ENCODE measurements around the gene HECTD4. TPM values are rescaled to one million over a fixed set of nuclear protein-coding genes. Genes with fewer than 3 reads are reported as not detected.
"Not testable (repeated sequence)": the region's sequence is repeated elsewhere in the genome, so short reads cannot be mapped to it uniquely, and the experiment has no call there.

Gene HECTD4, protein sequence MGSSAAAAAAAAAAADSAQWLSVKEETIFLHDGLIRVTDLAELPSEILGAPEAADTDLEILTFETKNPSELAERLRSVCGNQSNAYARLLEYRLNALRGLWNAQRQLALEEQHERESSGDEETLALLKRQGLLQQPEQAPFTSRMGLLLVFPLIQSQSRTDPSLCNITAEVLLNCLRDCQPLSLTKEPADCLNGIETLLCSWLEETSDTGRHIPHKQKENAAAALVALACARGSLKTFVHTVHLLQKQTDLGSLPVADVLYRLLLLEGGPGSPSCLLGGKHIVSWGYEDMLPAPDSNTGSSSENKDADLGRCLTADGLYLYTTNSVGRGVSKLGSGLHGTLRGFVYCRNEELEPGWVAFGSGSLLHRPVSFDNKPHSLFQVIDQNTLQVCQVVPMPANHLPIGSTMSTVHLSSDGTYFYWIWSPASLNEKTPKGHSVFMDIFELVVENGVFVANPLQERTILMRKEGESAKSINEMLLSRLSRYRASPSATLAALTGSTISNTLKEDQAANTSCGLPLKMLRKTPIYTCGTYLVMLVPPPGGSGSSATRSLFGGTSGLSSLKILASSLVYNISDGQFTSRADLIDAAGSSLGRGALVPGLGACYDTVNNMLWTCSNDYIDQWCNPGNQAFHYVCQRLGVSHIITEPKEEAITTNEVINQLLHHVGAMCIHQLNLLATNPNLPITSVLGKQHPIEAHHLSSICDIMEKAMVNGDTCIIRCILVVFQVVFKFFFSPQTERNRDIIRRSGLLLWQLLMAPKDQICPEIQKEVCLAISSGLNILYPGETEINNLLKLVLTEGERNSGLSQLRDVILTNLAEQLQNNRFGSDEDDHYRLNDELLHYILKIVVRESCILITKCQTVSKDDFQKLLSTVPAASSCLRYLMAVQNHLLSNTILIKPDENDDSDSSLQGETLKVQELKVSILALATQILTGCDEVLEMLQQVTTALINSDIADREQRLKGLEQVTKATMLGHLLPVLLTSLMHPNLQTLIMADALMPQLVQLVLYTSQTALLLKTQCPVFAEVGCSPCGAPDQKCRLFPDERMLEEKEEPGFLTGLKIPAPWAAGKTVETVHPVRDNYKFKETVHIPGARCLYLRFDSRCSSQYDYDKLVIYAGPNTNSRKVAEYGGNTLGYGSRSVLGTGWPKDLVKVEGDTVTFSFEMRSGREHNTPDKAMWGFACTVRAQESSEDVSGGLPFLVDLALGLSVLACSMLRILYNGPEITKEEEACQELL (N-terminal part only)
- total RNA-seq: 12.2 and 20.8 TPM in 2 replicates

DNA sequence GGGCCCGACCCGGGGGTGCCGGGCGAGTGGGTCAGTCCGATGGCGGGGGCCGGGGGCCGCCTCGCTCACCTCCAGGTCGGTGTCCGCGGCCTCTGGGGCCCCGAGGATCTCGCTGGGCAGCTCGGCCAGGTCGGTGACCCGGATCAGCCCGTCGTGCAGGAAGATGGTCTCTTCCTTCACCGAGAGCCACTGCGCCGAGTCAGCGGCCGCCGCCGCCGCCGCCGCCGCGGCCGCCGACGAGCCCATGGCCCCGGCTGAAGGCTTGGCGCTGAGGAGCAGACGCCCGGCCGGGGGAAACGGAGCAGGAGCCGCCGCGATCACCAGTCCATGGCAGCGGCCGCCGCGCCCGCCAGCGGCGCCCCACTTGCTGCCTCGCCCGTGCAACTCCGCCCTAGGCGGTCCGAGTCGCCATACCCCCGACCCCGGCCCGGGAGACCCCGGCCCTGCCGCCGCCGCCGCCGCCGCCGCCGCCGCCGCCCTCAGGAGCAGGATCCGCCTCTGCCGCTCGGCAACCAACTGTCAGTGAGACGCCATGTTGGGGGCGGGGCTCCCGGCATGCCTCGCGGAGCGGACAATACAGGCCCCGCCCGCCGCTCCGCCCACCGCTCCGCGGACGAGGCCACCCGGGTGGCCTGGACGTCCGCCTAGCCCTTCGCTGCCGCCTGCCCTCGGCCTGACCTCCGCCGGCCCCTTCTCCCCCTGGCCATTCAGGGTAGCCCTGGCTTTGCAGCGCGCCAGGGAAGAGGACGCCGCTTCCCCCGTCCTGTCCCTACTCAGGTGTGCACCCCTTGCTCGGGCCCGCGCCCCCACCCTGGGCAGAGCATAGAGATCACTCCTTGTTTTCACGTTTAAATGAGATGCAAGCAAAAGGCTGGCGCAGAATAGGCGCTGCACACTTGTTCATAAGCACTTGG, at the start of gene HECTD4:
HECTD4 (minus strand) TSS at position 549 of the 914 bp plus-strand sequence; CDS start at position 246, 303 bp downstream.
- DNase-seq (ENCODE audit: low read depth, low spot score): peak; percentile 37

DNA sequence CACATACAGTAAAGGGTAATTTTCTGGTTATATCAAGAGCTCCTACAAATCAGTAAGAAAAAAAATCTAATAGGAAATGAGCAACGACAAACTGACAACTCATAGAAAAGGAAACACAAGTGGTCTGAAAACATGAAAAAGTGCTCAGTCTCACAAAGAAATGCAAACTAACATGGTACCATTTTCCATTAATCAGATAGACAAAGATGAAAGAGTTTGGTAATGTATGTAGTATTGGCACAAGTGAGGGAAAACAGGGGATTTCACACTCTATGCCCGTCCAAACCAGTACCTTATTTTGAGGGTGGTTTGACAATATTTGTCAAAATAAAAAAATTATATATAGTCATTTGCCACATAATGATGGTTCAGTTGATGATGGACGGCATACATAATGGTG, 49.7 kb upstream of the HECTD4 start:
- no peak for DNase-seq (ENCODE audit: low read depth, low spot score)

DNA sequence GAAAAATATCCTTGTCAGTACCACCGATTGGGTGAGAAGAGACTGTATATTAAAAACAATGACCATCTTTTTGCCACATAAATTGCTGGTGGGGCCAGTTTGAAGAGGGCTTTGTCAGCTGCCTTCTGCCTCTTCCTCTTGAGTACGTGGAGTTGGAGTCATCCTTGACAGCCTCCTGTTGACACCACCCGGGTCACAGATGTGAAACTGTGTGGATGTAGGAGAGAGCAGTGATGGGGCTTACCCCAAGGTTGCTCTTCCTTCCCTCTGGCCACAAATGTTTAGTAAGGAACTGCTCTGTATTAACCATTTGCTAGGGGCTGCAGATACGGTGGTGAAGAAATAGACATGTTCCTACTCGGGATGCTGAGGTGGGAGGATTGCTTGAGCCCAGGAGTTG, 48.7 kb upstream of the HECTD4 start:
- no peak for DNase-seq (ENCODE audit: low read depth, low spot score)

DNA sequence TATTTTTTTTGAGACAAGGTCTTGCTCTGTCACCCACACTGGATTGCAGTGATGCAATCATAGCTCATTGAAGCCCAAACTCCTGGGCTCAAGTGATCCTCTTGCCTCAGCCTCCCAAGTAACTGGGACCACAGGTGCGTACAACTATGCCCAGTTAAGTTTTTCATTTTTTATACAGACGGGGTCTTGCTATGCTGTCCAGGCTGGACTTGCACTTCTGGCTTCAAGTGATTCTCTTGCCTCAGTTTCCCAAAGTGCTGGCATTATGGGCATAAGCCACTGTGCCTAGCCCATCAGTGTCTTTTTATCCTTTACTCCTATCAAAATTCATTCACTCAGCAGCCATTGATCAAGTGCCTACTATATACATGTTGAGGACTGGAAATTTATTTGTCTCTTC, 45.5 kb upstream of the HECTD4 start:
- no peak for DNase-seq (ENCODE audit: low read depth, low spot score)

DNA sequence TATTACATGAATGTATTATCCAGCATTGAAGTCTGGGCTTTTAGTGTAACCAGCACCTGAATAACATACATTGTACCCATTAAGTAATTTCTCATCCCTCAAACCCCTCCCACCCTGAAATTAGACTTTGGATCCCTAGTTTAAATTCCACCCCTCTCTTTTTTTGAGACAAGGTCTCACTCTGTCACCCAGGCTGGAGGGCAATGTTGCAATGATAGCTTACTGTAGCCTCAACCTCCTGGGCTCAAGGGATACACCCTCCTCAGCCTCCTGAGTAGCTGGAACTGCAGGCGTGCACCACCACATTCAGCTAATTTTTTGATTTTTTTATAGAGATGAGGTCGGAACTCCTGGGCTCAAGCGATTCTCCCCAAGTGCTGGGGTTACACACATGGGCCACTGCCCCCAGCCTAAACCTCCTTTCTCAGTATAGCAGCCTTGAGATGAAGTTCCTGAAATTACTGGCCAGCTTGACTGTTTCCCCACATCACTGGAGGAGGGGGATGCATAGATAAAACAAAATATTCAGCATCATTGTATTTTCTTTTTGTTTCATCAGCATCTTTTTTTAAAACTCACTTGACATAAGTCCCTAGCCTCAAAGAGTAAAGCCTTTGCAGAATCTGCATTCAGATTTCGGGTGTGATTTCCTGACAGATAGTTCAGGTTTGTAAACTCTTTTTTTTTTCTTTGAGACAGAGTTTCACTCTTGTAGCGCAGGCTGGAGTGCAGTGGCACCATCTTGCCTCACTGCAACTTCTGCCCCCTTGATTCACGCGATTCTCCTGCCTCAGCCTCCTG, 43.6 kb upstream of the HECTD4 start:
- no peak for DNase-seq (ENCODE audit: low read depth, low spot score)

DNA sequence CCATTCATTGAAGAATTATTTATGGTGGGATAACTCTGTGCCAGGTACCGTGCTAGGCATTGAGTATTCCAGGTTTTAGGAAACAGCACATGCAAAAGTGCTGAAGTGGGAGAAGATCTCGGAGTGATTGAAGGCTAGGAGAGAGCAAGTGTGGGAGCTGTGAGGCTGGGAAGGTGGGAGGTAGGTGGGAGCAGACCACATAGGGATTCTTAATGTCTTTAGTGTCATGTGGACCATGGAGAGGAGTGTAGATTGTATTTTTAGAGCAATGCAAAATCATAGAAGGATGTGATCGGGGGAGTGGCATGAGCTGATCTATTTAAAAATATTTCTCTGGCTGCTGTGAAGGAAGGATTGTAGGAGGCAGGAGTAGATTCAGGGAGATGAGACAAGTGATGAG, 41.9 kb upstream of the HECTD4 start:
- DNase-seq (ENCODE audit: low read depth, low spot score): no peak

DNA sequence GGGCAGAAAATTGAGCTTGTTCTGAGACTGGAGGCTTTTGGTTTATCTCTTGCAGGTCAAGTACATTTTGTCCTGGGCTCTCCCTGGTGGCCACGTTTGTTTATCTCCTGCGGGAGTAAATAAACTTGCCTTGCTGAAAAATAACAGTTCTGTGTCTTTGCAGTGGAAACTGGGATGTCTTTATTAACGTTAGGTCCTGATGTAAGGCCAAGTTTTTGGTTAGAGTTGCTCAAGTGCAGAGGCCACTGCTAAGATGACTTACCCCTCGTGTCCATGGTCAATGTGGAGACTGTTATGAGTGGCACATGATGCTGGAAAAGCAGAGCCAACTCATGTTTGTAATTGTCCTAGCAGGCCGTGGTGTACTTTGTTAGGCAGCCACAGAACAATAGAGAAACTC, 40.3 kb upstream of the HECTD4 start:
- DNase-seq (ENCODE audit: low read depth, low spot score): no peak

DNA sequence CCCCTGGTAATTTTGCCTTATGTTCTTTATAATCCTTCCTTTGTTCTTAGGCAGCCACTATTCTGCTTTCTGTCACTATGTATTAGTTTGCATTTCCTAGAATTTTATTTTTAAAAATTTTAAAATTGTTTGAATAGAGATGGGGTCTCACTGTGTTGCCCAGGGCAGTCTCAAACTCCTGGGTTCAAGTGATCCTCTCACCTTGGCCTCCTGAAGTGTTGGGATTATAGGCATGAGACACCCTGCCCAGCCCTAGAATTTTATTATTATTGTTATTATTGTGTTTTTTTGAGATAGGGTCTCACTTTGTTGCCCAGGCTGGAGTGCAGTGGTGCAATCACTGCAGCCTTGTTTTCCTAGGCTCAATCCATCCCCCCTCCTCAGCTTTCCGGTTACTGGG, 39.1 kb upstream of the HECTD4 start:
- DNase-seq (ENCODE audit: low read depth, low spot score): no peak

DNA sequence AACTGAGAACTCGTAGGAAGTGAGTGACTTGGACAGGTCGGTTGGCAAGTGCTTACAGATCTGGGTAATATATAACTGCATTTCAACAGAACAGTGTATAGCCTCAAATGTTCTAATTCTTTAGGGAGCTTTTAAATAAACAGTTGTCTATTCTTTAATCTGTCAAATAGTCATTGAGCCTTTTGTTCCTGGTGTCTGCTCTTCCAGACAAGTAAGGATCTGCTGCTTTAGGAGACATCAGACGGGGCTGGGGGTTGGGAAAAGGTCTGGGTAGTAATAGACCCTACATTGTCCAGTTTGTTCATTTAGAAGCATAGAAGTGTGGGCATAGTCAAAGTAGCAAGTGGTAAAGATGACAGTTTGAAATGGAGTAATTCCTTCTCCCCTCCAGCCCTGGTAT, 38.5 kb upstream of the HECTD4 start:
- no peak for DNase-seq (ENCODE audit: low read depth, low spot score)

DNA sequence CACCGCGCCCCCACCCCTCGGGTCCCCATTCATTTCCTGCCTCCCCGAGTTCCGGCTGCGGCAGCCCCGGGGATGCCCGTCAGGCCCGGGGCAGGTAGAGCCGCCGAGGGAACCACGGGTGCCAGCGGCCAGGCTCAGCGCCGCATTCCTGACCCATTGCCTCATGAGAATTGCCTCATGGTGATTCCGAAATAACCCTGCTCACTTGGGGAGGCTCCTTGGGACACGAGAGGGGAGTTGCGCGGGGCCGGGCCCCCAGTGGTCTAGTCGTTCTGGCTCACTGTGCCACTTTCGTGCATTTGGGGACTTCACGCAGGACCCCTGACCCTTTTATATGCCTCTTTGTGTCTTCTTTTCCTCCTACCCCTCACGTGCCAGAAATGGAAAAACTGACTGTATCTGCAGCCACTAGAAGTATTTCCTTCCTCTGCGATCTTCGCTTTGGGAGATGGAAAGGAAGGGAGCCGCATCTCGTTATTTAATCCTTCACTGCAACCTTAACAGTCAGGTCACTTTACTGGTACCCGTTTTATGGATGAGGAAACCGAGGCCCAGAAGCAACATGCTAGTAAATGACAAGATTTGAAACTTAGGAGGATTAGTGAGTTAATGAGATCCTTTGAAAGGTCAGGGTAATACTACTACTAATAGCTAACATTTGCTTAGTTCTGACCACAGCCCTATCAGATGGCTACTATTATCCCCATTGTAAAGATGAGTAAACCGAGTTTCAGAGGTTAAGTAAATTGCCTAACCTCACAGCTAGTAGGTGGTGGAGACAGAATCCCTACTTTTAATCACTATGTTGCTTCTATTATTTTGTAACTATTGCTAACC, 37.3 kb upstream of the HECTD4 start:
- DNase-seq (ENCODE audit: low read depth, low spot score): peak; percentile 22

DNA sequence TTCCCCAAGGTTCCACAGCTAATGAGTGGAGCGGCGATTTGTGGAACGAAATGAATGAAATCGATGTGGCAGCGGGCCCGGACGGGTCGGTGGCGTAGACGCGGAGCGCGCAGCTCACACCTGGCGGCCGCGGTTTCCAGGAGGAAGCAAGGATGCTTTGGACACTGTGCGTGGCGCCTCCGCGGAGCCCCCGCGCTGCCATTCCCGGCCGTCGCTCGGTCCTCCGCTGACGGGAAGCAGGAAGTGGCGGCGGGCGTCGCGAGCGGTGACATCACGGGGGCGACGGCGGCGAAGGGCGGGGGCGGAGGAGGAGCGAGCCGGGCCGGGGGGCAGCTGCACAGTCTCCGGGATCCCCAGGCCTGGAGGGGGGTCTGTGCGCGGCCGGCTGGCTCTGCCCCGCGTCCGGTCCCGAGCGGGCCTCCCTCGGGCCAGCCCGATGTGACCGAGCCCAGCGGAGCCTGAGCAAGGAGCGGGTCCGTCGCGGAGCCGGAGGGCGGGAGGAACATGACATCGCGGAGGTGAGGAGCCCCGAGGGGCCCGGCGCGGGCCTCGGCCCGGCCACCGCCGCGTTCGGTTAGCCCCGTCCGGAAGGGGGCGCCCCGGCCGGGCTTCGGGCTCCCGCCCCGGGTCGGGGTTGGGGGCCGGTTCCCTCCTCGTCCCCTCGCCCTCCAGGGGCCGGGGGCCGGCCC, 36.5 kb upstream of the HECTD4 start, which contains the start of gene PTPN11:
PTPN11 (plus strand) TSS at position 340 of the 689 bp plus-strand sequence; CDS start at position 505, 165 bp downstream.
- DNase-seq (ENCODE audit: low read depth, low spot score): peak; percentile 41

DNA sequence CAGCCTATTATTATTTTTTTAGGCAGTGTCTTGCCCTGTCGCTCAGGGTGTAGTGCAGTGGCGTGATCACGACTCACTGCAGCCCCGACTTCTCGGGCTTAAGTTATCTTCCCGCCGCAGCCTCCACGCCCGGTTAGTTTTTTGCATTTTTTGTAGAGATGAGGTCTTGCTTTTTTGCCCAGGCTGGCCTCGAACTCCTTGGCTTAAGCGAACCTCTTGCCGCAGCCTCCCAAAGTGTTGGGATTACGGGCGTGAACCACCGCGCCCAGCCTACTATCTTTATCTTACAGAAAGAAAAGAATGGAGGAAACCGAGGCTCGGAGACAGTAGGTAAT, 36.0 kb upstream of the HECTD4 start:
- no peak for DNase-seq (ENCODE audit: low read depth, low spot score)

DNA sequence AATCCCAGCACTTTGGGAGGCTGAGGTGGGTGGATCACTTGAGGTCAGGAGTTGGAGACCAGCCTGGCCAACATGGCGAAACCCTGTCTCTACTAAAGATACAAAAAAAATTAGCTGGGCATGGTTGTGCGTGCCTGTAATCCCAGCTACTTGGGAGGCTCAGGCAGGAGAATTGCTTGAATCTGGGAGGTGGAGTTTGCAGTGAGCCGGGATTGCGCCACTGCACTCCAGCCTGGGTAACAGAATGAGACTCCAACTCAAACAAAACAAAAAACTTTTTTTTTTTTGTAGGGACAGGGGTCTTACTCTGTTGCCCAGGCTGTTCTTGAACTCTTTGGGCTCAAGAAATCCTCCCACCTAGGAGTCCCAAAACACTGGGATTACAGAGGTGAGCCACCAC, 33.2 kb upstream of the HECTD4 start:
- DNase-seq (ENCODE audit: low read depth, low spot score): not testable (repeated sequence)

DNA sequence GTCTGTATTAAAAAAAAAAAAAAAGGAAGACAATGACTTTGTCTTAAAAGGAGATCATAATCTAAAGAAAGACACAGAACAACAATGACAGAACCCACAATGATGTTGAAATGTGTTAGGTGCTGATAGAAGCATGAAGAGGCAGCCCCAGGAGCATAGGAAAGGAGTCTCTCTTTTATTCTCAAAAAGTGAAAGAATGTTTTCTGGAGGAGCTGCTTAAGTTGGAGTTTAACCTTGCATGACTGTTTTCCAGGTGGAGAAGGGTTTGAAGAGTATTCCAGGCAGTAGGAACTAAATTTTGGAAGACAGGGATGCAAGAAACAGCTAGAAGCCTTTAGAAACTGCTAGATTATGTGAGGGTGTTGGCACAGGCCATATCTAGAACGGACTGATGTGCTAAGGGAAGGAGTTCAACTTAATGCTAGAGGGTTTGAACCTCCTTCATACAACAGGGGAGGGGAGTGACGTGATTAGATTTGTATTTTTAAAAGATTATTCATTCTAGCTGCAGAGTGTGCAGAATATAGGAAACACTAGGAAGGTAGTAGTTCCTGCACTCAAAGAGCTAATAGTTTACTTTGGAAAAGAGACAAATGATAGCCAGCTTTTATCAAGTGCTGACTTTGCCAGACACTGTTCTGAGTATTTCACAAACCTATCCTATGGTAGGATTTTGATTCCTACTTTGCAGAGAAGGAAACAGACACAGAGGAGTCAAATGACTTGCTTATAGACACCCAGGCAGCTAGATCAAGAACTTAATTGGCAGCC, 31.8 kb upstream of the HECTD4 start:
- no peak for DNase-seq (ENCODE audit: low read depth, low spot score)

DNA sequence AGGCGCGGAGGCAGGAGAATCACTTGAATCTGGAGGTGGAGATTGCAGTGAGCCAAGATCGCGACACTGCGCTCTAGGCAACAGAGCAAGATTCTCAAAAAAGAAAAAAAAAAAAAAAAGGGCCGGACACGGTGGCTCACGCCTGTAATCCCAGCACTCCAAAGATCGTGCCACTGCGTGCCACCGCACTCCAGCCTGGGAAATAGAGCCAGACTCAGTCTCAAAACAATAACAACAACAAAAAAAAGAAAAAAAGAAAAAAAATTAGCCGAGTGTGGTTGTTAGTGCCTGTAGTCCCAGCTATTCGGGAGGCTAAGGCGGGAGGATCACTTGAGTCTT, 27.6 kb upstream of the HECTD4 start:
- no peak for DNase-seq (ENCODE audit: low read depth, low spot score)

DNA sequence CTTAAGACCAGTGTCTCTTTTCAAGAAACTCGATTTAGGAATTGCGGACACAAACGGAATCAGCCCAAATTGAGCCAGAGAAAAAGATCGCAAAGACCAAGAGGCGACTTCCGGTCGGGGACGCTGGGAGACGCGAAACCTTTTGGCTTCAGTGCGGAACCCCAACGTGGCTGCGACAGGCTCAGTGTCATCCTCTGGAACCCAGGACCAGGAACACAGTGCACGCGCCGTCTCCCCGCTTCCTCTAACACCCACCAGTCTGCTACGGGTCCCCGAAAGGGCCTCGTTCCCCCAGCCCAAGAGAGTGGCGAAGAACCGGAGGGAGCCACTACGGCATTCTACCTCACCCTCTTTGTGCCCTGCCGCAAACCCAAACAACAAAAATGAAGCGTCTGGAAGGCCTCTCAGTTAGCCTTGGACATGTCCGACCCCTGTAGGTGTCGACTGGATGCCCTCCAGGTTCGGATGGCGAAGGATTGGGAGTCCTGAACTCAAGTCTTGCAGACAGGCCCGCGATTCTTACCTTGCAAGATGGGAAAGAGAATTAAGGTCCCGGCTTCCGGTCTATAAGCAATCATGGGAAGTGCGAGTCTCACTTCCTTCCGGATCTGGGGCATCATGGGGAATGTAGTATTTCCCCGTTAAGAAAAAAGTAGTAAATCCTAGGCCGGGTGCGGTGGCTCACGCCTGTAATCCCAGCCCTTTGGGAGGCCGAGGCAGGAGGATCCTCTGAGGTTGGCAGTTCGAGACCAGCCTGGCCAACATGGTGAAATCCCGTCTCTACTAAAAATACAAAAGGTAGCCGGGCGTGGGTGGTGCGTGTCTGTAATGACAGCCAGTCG, 27.1 kb upstream of the HECTD4 start, which contains the start of gene RPL6:
RPL6 (minus strand) TSS at position 542 of the 842 bp plus-strand sequence. CDS start 949 bp downstream, outside the sequence.
- peak; percentile 80 for DNase-seq (ENCODE audit: low read depth, low spot score)

DNA sequence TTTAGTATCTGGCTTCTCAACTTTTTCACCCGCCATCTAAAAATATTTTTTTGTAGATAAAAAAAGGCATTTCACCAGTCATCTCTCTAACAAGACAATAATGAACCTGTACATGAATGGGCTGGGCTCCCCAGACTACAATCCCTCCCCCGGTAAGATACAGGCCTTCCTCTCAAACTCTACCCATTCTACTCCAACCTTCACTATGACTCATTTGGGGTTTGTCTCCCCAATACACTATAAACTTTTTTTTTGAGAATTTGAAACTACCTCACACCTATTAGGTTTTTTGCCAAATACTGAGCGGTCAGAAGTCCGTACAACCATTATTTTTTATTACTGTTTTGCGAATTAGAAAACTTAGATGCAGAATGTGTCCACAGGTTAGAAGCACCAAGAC, 26.4 kb upstream of the HECTD4 start:
- no peak for DNase-seq (ENCODE audit: low read depth, low spot score)

All from pulmonary artery endothelial cell (primary cell).